Measurements from ENCODE around the gene TEFM. TPM values are rescaled to one million over a fixed set of nuclear protein-coding genes. Genes with fewer than 3 reads are reported as not detected.

The TEFM gene
- total RNA-seq, 3 donors from 2014 or later, result 16.1 to 18.3 (median 16.3) TPM

- DNase-seq (no peak), ATAC-seq (no peak)
- intact Hi-C loops (cut with DNase I, micrococcal nuclease), result no loop called here
- TF ChIP-seq CTCF (IDR thresholded peaks at IDR 0.05), result no peak
- no peak overlapping the region for H3K4me3 ChIP-seq
- H3K4me1 ChIP-seq (ENCODE audit: low read depth), result no peaks in the 10 kb centered on the region
- H3K36me3 ChIP-seq (ENCODE audit: low read depth), result no peaks in the 10 kb centered on the region
- H3K9me3 ChIP-seq, result no peaks in the 10 kb centered on the region
These were observed 8.7 kb downstream of the TEFM start for GRCh38 chr17:30897311-30897710.

- DNase-seq (no peak), ATAC-seq (no peak)
- intact Hi-C loops (cut with DNase I, micrococcal nuclease), result no loop called here
- H3K4me3 ChIP-seq, result no peak overlapping the region
- no peaks in the 10 kb centered on the region for H3K36me3 ChIP-seq (ENCODE audit: low read depth)
- H3K4me1 ChIP-seq (ENCODE audit: low read depth), result no peaks in the 10 kb centered on the region
- no peak for TF ChIP-seq CTCF (IDR thresholded peaks at IDR 0.05)
- no peaks in the 10 kb centered on the region for H3K9me3 ChIP-seq
These were observed 11.8 kb downstream of the TEFM start for GRCh38 chr17:30894236-30894635.

GRCh38 chr17:30886187-30886586 lies 19.9 kb downstream of the TEFM start:
- Histone ChIP-seq H3K9me3 (no peaks in the 10 kb centered on the region), H3K36me3 (ENCODE audit: low read depth) (no peaks in the 10 kb centered on the region), H3K4me3 (no peak overlapping the region), H3K4me1 (ENCODE audit: low read depth) (no peaks in the 10 kb centered on the region)
- ATAC-seq, result no peak
- no peak for DNase-seq
- TF ChIP-seq CTCF (IDR thresholded peaks at IDR 0.05), result no peak
- intact Hi-C loops (cut with DNase I, micrococcal nuclease), result no loop called here

DNA sequence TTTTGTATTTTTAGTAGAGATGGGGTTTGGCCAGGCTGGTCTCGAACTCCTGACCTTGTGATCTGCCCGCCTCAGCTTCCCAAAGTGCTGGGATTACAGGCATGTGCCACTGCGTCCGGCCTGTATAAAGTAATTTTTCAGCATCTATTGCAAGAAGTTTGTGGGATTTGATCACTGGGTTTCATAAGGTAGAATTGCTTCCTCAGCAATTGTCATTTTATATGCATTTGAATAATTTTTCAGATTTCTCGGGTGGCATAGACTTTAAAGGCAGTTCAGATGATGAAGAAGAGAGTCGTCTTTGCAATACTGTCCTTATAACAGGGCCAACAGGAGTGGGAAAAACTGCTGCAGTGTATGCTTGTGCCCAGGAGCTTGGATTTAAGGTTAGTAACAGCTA lies 37.0 kb downstream of the TEFM start:
- Histone ChIP-seq H3K9me3 (no peaks in the 10 kb centered on the region), H3K36me3 (ENCODE audit: low read depth) (no peaks in the 10 kb centered on the region), H3K4me1 (ENCODE audit: low read depth) (no peaks in the 10 kb centered on the region), H3K4me3 (no peak overlapping the region)
- intact Hi-C loops (cut with DNase I, micrococcal nuclease), result no loop called here
- TF ChIP-seq CTCF (IDR thresholded peaks at IDR 0.05), result no peak
- DNase-seq (no peak), ATAC-seq (no peak)

DNA sequence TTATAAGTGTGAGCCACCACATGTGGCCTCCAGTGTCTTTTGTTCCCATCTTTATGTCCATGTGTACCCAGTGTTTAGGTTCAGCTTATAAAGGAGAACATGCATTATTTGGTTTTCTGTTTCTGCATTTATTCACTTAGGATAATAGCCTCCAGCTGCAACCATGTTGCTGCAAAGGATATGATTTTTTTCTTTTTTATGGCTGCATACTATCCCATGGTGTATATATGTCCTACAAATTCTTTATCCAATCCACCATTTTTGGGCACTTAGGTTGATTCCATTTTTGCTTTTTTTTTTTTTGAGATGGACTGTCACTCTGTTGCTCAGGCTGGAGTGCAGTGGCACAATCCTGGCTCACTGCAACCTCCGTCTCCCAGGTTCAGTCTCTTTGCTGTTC lies 41.4 kb downstream of the TEFM start:
- TF ChIP-seq CTCF (IDR thresholded peaks at IDR 0.05), result no peak
- DNase-seq, result no peak
- no peaks in the 10 kb centered on the region for H3K36me3 ChIP-seq (ENCODE audit: low read depth)
- intact Hi-C loops (cut with DNase I, micrococcal nuclease), result no loop called here
- no peak for ATAC-seq
- no peak overlapping the region for H3K4me3 ChIP-seq
- no peaks in the 10 kb centered on the region for H3K4me1 ChIP-seq (ENCODE audit: low read depth)
- H3K9me3 ChIP-seq, result no peaks in the 10 kb centered on the region

DNA sequence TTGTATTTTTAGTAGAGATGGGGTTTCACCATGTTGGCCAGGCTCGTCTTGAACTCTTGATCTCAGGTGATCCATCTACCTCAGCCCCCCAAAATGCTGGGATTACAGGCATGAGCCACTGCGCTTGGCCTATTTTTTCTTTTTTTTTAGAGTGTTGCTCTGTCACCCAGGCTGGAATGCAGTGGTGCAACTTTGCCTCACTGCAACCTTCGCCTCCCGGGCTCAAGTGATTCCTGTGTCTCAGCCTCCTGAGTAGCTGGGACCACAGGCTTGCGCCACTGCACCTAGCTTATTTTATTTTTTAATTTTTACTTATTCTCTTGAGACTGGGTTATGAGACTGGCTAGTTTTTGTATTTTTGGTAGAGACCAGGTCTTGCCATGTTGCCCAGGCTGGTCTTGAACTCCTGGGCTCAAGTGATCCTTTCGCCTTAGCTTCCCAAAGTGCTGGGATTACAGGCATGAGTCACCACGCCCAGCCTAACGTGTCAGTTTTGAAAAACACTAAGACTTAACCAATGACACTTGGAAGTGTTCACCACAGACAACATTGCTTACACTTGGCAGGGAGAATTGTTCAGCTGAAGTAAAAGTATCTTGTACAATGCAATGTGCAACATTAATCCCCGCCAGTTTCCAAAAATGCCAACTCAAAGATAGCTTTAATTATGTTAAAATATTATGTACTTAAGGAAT lies 47.3 kb downstream of the TEFM start:
- H3K9me3 ChIP-seq, result no peaks in the 10 kb centered on the region
- ATAC-seq (no peak), DNase-seq (no peak)
- intact Hi-C loops (cut with DNase I, micrococcal nuclease), result no loop called here
- TF ChIP-seq CTCF (IDR thresholded peaks at IDR 0.05), result no peak
- no peaks in the 10 kb centered on the region for H3K36me3 ChIP-seq (ENCODE audit: low read depth)
- no peak overlapping the region for H3K4me3 ChIP-seq
- H3K4me1 ChIP-seq (ENCODE audit: low read depth), result no peaks in the 10 kb centered on the region

All from mucosa of descending colon (tissue), 3 donors.